GM18951 (cell line): ENCODE data around the gene IFNL3.
"Not testable (repeated sequence)": the region's sequence is repeated elsewhere in the genome, so short reads cannot be mapped to it uniquely, and the experiment has no call there.

Experiments
- POLR2A ChIP-seq: IDR thresholded peaks from 4 replicates; pipeline ENCODE4 v1.6.1; 2011; ENCODE audit warnings: mild to moderate bottlenecking; ENCODE audit not compliant: insufficient read length, insufficient read depth; ENCODE audit errors: extremely low read depth
- in situ Hi-C: fragments of 300-500 bp; cut with MboI; formaldehyde crosslinking; loops from one replicate; pipeline ENCODE4 v1.12.0; 2022; ENCODE audit warnings: low sequenced_read_pairs, mixed read lengths, inconsistent platforms; ENCODE audit not compliant: unreplicated experiment

IFNL3 gene

DNA sequence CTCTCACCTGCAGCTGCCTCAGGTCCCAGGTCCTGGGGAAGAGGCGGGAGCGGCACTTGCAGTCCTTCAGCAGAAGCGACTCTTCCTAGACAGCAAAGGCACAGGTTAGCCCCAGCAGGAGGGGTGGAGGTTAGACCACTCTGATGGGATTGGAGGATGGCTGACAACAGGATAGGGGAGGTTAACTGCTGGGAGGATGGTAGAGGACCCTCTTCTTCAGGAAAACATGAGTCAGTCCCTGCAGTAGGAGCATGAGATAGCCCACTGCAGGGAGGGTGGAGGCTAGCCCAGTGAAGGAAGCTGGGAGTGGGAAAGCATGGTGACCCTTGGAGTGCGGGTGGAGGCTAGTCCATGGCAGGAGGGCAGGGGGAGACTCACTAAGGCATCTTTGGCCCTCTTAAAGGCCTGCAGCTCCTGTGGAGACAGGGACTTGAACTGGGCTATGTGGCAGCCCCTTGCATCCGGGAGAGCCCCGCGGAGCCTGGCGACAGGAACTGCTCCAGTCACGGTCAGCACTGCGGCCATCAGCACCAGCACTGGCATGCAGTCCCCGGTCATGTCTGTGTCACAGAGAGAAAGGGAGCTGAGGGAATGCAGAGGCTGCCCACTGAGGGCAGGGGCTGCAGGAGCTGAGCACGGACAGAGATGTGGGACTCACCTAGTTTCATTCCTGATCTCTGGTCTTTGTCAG, at the start of gene IFNL3:
TSS of gene IFNL3 (minus strand) at position 597 of the 691 bp plus-strand sequence. CDS start at position 558, 39 bp downstream.
- in situ Hi-C loops = not testable (repeated sequence)

DNA sequence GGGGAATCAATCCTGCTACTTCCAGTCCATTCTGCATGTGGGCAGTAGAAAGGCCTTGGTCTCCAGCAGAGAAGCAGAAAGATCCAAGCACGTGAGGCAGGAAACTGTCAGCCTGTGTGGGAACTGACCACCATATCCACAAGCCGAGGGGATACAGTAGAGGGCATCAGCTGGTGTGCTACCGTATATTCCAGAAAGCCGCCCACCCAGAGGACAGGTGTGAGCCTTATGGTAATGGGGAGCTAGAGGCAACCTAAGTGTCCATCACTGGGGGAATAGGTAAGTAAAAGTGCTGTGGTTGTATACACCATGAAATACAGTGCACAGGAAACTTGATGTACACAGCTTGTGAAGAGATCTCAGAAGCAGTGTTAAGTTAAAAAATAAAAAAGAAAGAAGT, 48.6 kb upstream of the IFNL3 start:
- TF ChIP-seq POLR2A = no peak
- in situ Hi-C loops = no loop called here

DNA sequence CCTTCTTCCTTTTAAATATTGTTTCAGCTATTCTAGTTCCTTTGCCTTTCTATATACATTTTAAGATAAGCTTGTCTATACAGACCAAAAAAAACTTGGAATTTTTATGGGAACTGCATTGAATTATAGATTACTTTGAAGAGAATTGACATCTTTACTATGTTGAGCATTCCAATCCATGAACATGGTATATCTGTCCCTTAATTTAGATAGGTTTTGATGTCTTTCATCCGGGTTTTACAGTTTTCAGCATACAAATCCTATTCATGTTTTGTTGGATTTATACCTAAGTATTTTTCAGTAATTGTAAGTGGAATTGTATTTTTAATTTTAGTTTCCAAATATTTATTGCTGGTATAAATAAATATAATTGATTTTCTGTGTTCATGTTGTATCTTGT, 39.2 kb upstream of the IFNL3 start:
- TF ChIP-seq POLR2A = no peak
- in situ Hi-C loops = no loop called here

DNA sequence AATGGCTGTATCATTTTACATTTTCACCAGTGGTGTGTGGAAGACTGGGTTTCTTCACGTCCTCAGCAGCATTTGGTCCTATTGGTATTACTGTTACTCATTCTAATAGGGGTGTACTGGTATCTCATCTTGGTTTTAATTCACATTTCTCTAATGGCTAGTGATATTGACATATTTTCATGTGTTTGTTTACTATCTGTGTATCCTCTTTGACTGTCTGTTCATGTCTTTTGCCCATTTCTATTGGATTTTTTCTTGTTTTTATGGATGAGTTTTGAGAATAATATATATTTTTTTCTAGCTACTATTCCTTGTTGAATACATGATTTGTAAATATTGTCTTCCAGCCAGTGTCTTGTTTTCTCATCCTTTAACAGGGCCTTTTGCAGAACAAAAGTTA, 37.2 kb upstream of the IFNL3 start:
- no peak for TF ChIP-seq POLR2A
- in situ Hi-C loops = no loop called here

DNA sequence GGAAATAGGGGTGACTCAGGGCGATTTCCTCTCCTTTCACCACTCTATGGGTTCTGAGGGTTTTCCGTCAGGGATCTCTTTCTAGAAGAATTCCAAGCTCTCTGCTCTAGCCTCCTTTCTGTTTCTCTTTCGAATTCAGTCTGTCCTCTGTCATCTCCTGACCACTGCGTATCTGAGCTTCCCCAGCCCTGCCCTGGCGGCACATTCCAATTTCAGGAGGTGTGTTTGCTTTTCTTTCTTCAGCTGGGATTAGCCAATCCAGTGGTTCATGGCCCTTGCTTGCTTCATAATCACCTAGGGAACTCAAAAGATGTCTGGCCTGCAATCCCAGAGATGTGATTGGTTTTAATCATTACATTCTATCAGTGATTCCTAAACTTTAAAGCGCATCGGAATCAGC, 32.8 kb upstream of the IFNL3 start:
- no peak for TF ChIP-seq POLR2A
- in situ Hi-C loops = no loop called here

DNA sequence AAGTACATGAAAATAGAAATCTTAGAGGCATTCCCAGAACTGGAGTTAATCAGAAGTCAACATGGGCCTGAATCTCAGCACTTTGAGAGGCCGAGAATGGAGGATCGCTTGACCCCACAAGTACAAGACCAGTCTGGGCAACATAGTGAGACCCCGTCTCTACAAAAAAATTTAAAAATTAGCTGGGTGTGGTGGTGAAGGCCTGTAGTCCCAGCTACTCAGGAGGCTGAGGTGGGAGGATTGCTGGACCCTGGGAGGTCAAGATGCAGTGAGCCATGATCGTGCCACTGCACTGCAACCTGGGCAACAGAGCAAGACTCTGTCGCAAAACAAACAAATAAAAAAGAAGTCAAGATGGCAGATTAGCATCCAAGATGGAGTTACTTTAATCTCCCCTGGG, 31.9 kb upstream of the IFNL3 start:
- in situ Hi-C loops = no loop called here
- TF ChIP-seq POLR2A = no peak

DNA sequence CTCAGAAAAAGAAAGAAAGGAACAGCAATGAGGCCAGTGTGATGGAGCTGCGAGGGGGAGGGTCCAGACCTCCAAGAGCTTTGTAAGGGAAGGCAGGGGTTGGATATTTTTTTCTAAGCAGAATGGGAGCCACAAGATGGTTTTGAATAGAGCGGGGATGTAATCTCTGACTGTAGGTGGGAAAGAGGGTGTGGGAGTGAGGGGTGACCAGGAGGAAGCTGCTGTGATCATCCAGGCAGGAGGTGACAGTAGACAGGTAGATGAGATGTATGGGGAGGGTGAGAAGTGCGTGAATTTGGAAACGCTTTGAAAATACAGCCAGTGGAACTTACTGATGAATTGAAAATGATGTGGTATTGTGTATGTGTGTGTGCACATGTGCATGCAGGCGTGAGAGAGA, 30.8 kb upstream of the IFNL3 start:
- TF ChIP-seq POLR2A = no peak
- in situ Hi-C loops = no loop called here

DNA sequence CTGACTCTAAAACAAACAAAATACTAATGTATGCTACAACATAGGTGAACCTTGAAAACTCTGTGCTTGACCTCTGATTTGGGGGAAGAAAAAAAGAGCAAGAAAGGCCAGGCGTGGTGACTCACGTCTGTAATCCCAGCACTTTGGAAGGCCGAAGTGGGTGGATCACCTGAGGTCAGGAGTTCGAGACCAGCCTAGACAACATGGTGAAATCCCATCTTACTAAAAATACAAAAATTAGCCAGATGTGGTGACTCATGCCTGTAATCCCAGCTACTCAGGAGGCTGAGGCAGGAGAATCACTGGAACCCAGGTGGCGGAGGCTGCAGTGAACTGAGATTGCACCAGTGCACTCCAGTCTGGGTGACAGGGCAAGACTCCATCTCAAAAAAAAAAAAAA, 29.1 kb upstream of the IFNL3 start:
- in situ Hi-C loops = not testable (repeated sequence)

DNA sequence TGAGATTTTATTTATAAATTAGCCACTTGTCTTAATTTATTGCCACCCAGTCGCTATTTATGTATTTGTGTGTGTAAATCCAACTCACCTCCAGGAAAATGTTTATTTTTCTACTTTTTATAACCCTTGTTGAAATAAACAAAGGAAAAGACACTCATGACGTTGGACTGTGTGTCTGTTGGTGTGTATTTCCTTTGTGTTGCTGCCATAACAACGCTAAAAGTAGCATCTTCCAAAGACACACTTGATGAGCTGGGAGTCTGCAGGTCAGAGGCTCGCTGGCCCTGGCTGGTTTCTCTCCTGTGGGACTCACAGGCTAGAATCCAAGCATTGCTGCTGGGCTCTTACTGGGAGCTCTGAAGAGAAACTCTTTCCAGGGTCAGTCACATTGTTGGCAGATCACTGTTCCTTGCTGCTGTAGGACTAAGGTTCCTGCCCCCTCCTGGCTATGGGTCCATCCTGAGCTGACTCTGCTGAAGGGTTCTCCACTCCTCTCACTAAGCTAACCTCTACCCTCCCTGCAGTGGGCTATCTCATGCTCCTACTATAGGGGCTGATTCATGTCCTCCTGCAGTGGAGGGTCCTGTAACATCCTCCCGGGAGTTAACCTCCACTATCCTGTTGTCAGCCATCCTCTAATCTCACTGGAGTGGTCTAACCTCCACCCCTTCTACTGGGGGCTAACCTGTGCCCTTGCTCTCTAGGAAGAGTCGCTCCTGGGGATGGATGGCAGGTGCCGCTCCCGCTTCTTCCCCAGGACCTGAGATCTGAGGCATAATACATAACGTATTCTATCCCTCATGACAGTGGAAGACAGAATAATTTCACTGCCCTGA, 25.4 kb upstream of the IFNL3 start:
- in situ Hi-C loops = no loop called here
- no peak for TF ChIP-seq POLR2A

DNA sequence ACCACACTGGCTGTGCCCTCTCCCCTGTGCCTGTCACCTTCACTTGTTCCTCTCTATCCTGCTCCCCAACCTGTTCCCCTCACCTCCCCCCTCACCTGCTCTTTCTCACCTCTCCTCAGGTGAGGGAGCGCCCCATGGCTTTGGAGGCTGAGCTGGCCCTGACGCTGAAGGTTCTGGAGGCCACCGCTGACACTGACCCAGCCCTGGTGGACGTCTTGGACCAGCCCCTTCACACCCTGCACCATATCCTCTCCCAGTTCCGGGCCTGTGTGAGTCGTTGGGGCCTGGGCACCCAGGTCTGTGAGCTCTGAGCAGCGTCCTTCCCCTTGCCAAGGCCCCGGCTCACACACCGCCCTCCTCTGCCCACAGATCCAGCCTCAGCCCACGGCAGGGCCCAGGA, 24.6 kb upstream of the IFNL3 start:
- in situ Hi-C loops = not testable (repeated sequence)

DNA sequence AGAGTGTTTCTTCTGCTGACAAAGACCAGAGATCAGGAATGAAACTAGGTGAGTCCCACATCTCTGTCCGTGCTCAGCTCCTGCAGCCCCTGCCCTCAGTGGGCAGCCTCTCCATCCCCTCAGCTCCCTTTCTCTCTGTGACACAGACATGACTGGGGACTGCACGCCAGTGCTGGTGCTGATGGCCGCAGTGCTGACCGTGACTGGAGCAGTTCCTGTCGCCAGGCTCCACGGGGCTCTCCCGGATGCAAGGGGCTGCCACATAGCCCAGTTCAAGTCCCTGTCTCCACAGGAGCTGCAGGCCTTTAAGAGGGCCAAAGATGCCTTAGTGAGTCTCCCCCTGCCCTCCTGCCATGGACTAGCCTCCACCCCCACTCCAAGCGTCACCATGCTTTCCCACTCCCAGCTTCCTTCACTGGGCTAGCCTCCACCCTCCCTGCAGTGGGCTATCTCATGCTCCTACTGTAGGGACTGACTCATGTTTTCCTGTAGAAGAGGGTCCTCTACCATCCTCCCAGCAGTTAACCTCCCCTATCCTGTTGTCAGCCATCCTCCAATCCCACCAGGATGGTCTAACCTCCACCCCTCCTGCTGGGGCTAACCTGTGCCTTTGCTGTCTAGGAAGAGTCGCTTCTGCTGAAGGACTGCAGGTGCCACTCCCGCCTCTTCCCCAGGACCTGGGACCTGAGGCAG, 23.9 kb upstream of the IFNL3 start:
- in situ Hi-C loops = not testable (repeated sequence)

DNA sequence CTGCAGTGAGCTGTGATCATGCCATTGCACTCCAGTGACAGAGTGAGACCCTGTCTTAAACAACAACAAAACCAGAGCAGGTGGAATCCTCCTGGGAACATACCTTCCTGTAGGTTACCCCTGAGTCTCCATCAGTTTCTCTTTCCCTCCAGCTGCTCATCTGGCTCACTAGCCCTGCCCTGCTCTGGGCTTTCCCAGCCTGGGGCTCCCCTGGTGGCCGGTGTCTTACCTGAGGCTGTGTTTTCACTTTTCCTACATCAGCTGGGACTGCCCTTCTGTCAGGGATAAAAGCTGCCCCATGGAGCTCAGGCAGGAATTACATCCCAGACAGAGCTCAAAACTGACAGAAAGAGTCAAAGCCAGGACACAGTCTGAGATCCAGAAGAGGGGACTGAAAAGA, 23.3 kb upstream of the IFNL3 start, which contains the start of gene IFNL2:
TSS of gene IFNL2 (plus strand) at position 312 of the 400 bp plus-strand sequence. CDS start 173 bp downstream, outside the sequence.
- in situ Hi-C loops = not testable (repeated sequence)

DNA sequence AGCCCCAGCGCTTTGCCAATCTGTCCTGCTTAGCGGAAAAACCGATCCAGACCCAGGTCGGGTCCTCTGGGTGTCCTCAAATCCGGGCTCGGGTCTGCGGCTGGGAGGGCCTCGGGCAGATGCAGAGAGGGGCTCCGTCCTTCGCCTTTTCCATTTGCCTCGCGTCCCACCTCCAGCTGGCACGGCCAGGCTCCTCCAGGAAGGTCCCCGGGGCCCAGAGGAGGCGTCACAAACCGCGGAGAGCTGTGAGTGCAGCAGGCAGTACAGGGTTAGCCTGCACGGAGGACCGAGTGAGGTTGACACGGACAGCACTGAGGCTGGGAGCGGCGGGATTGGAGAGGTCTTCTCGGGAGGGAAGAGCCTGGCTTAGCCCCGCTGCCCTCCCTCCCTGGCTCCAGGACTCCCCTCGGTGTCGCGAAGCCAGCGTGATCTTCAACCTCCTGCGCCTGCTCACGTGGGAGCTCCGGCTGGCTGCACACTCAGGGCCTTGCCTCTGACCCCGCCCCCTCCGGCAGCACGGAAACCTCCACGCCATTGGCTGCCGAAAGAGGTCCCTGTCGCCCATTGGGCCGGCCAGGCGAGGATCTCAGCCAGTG, 20.6 kb upstream of the IFNL3 start:
- TF ChIP-seq POLR2A = no peak
- in situ Hi-C loops = no loop called here
